PFSK-1 (cell line): ENCODE measurements around the gene ALDH1A3.

Source experiments
- FOXP2 ChIP-seq: optimal IDR thresholded peaks from 2 replicates; pipeline ENCODE3; 2011; ENCODE audit warnings: borderline replicate concordance, control low read depth, inconsistent platforms; ENCODE audit not compliant: insufficient read depth; ENCODE audit errors: extremely low read length, extremely low read depth
- POLR2AphosphoS5 ChIP-seq: IDR thresholded peaks from 2 replicates; pipeline ENCODE4 v1.6.1; 2012; ENCODE audit warnings: low read depth, mild to moderate bottlenecking, control low read depth, low read length, moderate library complexity
- SIN3A ChIP-seq: IDR thresholded peaks from 2 replicates; pipeline ENCODE4 v1.6.1; 2012; ENCODE audit warnings: mild to moderate bottlenecking, low read length, moderate library complexity, borderline replicate concordance; ENCODE audit not compliant: insufficient read depth
- TAF1 ChIP-seq: IDR thresholded peaks from 2 replicates; pipeline ENCODE4 v1.6.1; 2012; ENCODE audit warnings: low read length, control low read depth, borderline replicate concordance; ENCODE audit not compliant: insufficient read depth
- TF ChIP-seq, protein P1 (sequence below), 2 experiments: IDR thresholded peaks; 2 replicates each; pipeline versions ENCODE4 v1.6.1 to v1.8.0; 2011 to 2012; ENCODE audit warnings: low read depth in 2 of 2, low read length in 2 of 2, control low read depth in 1 of 2, inconsistent platforms in 1 of 2, mild to moderate bottlenecking in 1 of 2, moderate library complexity in 1 of 2; ENCODE audit not compliant: insufficient read depth in 1 of 2

- no peak for TF ChIP-seq POLR2AphosphoS5
- TF ChIP-seq, protein P1, sequence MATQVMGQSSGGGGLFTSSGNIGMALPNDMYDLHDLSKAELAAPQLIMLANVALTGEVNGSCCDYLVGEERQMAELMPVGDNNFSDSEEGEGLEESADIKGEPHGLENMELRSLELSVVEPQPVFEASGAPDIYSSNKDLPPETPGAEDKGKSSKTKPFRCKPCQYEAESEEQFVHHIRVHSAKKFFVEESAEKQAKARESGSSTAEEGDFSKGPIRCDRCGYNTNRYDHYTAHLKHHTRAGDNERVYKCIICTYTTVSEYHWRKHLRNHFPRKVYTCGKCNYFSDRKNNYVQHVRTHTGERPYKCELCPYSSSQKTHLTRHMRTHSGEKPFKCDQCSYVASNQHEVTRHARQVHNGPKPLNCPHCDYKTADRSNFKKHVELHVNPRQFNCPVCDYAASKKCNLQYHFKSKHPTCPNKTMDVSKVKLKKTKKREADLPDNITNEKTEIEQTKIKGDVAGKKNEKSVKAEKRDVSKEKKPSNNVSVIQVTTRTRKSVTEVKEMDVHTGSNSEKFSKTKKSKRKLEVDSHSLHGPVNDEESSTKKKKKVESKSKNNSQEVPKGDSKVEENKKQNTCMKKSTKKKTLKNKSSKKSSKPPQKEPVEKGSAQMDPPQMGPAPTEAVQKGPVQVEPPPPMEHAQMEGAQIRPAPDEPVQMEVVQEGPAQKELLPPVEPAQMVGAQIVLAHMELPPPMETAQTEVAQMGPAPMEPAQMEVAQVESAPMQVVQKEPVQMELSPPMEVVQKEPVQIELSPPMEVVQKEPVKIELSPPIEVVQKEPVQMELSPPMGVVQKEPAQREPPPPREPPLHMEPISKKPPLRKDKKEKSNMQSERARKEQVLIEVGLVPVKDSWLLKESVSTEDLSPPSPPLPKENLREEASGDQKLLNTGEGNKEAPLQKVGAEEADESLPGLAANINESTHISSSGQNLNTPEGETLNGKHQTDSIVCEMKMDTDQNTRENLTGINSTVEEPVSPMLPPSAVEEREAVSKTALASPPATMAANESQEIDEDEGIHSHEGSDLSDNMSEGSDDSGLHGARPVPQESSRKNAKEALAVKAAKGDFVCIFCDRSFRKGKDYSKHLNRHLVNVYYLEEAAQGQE (IDR thresholded peaks at IDR 0.05; ENCODE audit: insufficient read depth in 1 of 2, low read depth in 2 of 2, low read length in 2 of 2), result no peak
- TF ChIP-seq TAF1, result no peak
- TF ChIP-seq SIN3A, result no peak
- no peak for TF ChIP-seq FOXP2
Observed at GRCh38 chr15:100909989-100910955, 30.6 kb downstream of the ALDH1A3 start.
